ENCODE results near the gene WDR72. TPM values are rescaled to one million over a fixed set of nuclear protein-coding genes. Genes with fewer than 3 reads are reported as not detected.

Gene WDR72
- polyA plus RNA-seq (0.05 TPM in 1 of 2 replicates, not detected in the other), polyA minus RNA-seq (0.12 and 0.24 TPM in 2 replicates)

GRCh38 chr15:53759411-53759931 is at the start of gene WDR72:
Gene WDR72, minus strand, starts transcription at chr15:53759663. Its CDS starts 26,514 bp downstream, at chr15:53733149.
- Histone ChIP-seq H3K9me3 (ENCODE audit: low read length) (no peaks in the 10 kb centered on the region), H3K27me3 (ENCODE audit: insufficient read depth, low read depth, low read length) (peaks cover 21% of the 10 kb centered on the region), H3K4me3 (ENCODE audit: low read length) (peak within 1 kb of the TSS; percentile 49), H3K79me2 (replicated peaks; ENCODE audit: insufficient read depth, low read length) (no peaks in the 10 kb centered on the region), H3K9ac (ENCODE audit: low read length) (no peak within 1 kb of the TSS), H3K36me3 (ENCODE audit: insufficient read depth, low read length) (no peaks in the 10 kb centered on the region), H3K27ac (ENCODE audit: low read length) (no peak within 1 kb of the TSS), H3F3A (ENCODE audit: insufficient read depth, low read length, poor library complexity, severe bottlenecking) (no peaks in the 10 kb centered on the region), H4K20me1 (ENCODE audit: insufficient read depth) (no peaks in the 10 kb centered on the region), H3K9me2 (ENCODE audit: insufficient read depth, low read length) (no peaks in the 10 kb centered on the region), H2AFZ (ENCODE audit: low read depth, low read length) (no peak within 1 kb of the TSS), H3K4me2 (ENCODE audit: low read length) (no peak within 1 kb of the TSS)
- TF ChIP-seq SMC3 (conservative IDR thresholded peaks at IDR 0.05; ENCODE audit: poor library complexity): no peak
- no peak for TF ChIP-seq TAF1 (IDR thresholded peaks at IDR 0.05; ENCODE audit: low read depth)
- no peak for TF ChIP-seq RAD21 (conservative IDR thresholded peaks at IDR 0.05)
- TF ChIP-seq MXI1 (conservative IDR thresholded peaks at IDR 0.05; ENCODE audit: poor library complexity, severe bottlenecking): no peak
- no peak for TF ChIP-seq POLR2AphosphoS5 (IDR thresholded peaks at IDR 0.05)
- TF ChIP-seq REST (IDR thresholded peaks at IDR 0.05; ENCODE audit: borderline replicate concordance): no peak
- TF ChIP-seq, protein P1, sequence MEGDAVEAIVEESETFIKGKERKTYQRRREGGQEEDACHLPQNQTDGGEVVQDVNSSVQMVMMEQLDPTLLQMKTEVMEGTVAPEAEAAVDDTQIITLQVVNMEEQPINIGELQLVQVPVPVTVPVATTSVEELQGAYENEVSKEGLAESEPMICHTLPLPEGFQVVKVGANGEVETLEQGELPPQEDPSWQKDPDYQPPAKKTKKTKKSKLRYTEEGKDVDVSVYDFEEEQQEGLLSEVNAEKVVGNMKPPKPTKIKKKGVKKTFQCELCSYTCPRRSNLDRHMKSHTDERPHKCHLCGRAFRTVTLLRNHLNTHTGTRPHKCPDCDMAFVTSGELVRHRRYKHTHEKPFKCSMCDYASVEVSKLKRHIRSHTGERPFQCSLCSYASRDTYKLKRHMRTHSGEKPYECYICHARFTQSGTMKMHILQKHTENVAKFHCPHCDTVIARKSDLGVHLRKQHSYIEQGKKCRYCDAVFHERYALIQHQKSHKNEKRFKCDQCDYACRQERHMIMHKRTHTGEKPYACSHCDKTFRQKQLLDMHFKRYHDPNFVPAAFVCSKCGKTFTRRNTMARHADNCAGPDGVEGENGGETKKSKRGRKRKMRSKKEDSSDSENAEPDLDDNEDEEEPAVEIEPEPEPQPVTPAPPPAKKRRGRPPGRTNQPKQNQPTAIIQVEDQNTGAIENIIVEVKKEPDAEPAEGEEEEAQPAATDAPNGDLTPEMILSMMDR (IDR thresholded peaks at IDR 0.05; ENCODE audit: poor library complexity, severe bottlenecking): no peak
- TF ChIP-seq EZH2 (IDR thresholded peaks at IDR 0.05; ENCODE audit: borderline replicate concordance, insufficient read depth, low read length, poor library complexity, severe bottlenecking): no peak
- no peak for TF ChIP-seq EP300 (conservative IDR thresholded peaks at IDR 0.05; ENCODE audit: poor library complexity, severe bottlenecking)

DNA sequence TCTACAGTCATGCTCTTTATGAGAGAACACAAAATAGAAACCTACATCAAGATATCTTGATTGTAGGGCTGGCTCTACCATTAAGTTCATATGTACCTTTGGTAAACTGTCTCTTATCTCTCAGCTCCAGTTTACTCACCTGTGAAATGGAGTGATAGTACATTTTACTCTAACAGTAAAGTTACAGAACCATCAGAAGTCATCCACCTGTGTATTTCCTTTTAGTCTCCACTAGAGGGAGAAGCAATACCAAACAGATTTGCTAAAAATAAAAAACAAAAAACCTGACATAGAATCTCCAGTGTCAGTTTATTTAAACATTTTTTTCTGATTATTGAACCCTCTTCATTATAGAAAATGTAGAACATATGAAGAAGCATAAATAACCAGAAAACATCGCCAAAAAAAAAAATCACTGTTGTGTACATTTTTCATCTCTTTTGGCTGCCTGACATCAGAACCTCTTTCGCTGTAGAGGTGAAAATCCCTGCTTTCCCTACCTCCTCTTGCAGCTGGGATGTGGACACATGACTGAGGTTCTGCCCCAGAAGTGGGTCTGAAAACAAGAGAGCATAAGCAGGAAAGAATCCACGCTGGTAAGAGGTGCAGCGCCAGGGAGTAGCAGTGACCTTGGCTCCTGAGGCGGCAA is 48.7 kb upstream of the WDR72 start:
- no peak for TF ChIP-seq EP300 (conservative IDR thresholded peaks at IDR 0.05; ENCODE audit: poor library complexity, severe bottlenecking)
- no peak for TF ChIP-seq MXI1 (conservative IDR thresholded peaks at IDR 0.05; ENCODE audit: poor library complexity, severe bottlenecking)
- no peak for TF ChIP-seq EZH2 (IDR thresholded peaks at IDR 0.05; ENCODE audit: borderline replicate concordance, insufficient read depth, low read length, poor library complexity, severe bottlenecking)
- no peak for TF ChIP-seq TAF1 (IDR thresholded peaks at IDR 0.05; ENCODE audit: low read depth)
- TF ChIP-seq, protein P1 (IDR thresholded peaks at IDR 0.05; ENCODE audit: poor library complexity, severe bottlenecking): peak; percentile 76
- peak; percentile 76 for TF ChIP-seq SMC3 (conservative IDR thresholded peaks at IDR 0.05; ENCODE audit: poor library complexity)
- TF ChIP-seq RAD21 (conservative IDR thresholded peaks at IDR 0.05): peak; percentile 77
- TF ChIP-seq POLR2AphosphoS5 (IDR thresholded peaks at IDR 0.05): no peak
- TF ChIP-seq REST (IDR thresholded peaks at IDR 0.05; ENCODE audit: borderline replicate concordance): no peak
- Histone ChIP-seq H3K79me2 (replicated peaks; ENCODE audit: insufficient read depth, low read length) (no peaks in the 10 kb centered on the region), H3K4me2 (ENCODE audit: low read length) (no peak overlapping the region), H2AFZ (ENCODE audit: low read depth, low read length) (no peak overlapping the region), H3K9ac (ENCODE audit: low read length) (no peak overlapping the region), H3K27ac (ENCODE audit: low read length) (no peak overlapping the region), H3K9me2 (ENCODE audit: insufficient read depth, low read length) (no peaks in the 10 kb centered on the region), H3F3A (ENCODE audit: insufficient read depth, low read length, poor library complexity, severe bottlenecking) (no peaks in the 10 kb centered on the region), H3K9me3 (ENCODE audit: low read length) (no peaks in the 10 kb centered on the region), H4K20me1 (ENCODE audit: insufficient read depth) (no peaks in the 10 kb centered on the region), H3K27me3 (ENCODE audit: insufficient read depth, low read depth, low read length) (no peaks in the 10 kb centered on the region), H3K36me3 (ENCODE audit: insufficient read depth, low read length) (no peaks in the 10 kb centered on the region), H3K4me3 (ENCODE audit: low read length) (no peak overlapping the region)

All from neural cell (in vitro differentiated cells).